ENCODE data around the gene CAV1.
A peak's percentile ranks its signal among the peaks of the same experiment; 100 is the strongest.
"Not testable (repeated sequence)": the region's sequence is repeated elsewhere in the genome, so short reads cannot be mapped to it uniquely, and the experiment has no call there.

Gene CAV1, protein sequence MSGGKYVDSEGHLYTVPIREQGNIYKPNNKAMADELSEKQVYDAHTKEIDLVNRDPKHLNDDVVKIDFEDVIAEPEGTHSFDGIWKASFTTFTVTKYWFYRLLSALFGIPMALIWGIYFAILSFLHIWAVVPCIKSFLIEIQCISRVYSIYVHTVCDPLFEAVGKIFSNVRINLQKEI

DNA sequence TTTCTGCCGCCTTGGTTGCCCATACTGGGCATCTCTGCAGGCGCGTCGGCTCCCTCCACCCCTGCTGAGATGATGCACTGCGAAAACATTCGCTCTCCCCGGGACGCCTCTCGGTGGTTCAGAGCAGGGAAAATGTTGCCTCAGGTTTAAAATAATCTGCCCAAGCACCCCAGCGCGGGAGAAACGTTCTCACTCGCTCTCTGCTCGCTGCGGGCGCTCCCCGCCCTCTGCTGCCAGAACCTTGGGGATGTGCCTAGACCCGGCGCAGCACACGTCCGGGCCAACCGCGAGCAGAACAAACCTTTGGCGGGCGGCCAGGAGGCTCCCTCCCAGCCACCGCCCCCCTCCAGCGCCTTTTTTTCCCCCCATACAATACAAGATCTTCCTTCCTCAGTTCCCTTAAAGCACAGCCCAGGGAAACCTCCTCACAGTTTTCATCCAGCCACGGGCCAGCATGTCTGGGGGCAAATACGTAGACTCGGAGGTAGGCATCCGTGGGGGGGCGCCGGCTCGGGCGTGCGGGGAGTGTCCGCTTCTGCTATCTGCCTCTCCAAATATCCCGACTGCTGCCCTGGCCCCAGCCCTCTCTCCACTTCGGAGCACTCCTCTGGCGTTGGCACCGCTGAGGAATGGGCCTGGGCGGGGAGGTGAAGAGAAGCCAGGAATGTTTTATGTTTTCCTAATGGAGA, at the start of gene CAV1:
CAV1 (plus strand) TSS at position 428 of the 689 bp plus-strand sequence; CDS start at position 455, 27 bp downstream.
- TF ChIP-seq, protein P1, sequence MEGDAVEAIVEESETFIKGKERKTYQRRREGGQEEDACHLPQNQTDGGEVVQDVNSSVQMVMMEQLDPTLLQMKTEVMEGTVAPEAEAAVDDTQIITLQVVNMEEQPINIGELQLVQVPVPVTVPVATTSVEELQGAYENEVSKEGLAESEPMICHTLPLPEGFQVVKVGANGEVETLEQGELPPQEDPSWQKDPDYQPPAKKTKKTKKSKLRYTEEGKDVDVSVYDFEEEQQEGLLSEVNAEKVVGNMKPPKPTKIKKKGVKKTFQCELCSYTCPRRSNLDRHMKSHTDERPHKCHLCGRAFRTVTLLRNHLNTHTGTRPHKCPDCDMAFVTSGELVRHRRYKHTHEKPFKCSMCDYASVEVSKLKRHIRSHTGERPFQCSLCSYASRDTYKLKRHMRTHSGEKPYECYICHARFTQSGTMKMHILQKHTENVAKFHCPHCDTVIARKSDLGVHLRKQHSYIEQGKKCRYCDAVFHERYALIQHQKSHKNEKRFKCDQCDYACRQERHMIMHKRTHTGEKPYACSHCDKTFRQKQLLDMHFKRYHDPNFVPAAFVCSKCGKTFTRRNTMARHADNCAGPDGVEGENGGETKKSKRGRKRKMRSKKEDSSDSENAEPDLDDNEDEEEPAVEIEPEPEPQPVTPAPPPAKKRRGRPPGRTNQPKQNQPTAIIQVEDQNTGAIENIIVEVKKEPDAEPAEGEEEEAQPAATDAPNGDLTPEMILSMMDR (IDR thresholded peaks at IDR 0.05; ENCODE audit: low read depth, low read length) = peak; percentile 27
- peak; percentile 95 to 96 for DNase-seq (ENCODE audit: low read depth in 2 of 2)

DNA sequence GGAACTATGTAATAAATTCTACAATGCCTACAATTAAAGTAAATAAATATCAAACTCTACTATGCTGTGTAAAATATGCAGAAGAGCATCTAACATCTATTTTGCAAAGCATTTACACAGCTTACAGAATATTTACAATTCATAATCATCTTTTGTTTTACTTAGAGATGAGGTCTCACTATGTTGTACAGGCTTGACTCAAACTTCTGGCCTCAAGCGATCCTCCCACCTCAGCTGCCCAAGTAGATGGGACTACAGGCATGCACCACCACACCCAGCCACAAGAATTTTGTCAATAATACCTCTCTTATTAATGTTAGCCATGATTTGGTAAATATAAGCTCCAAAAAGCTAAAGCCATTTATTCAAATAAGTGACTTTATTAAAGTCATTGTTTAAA, 47.2 kb upstream of the CAV1 start:
- H3K4me3 ChIP-seq (replicated peaks in 1 of 2; ENCODE audit: low read depth in 2 of 2, low read length in 2 of 2) = no peak overlapping the region
- no peak for DNase-seq (ENCODE audit: low read depth in 2 of 2)
- TF ChIP-seq, protein P1 (IDR thresholded peaks at IDR 0.05; ENCODE audit: low read depth, low read length) = no peak

More for the DNA sequence above, at the start of gene CAV1:
- H3K4me3 ChIP-seq (replicated peaks in 1 of 2; ENCODE audit: low read depth in 2 of 2, low read length in 2 of 2) = peak within 1 kb of the TSS; percentile 86 to 91

DNA sequence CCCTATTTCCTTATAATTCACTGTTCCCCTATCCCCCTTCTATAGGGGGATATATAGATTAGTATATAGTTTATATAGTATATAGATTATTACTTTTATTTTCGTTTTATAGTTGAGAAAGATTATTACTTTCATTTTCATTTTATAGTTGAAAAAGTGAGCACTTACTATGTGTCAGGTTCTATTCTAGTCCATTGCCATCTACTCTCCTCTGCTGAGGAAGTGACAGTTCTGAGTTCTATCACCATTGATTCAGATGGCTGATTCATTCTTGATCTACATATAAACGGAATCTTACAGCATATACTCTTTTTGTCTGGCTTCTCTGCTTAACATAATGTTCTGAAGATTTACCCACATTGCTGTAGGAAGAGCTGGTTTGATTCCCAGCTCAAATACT, 46.0 kb upstream of the CAV1 start:
- H3K4me3 ChIP-seq (replicated peaks in 1 of 2; ENCODE audit: low read depth in 2 of 2, low read length in 2 of 2) = no peak overlapping the region
- DNase-seq (ENCODE audit: low read depth in 2 of 2) = no peak
- TF ChIP-seq, protein P1 (IDR thresholded peaks at IDR 0.05; ENCODE audit: low read depth, low read length) = no peak

DNA sequence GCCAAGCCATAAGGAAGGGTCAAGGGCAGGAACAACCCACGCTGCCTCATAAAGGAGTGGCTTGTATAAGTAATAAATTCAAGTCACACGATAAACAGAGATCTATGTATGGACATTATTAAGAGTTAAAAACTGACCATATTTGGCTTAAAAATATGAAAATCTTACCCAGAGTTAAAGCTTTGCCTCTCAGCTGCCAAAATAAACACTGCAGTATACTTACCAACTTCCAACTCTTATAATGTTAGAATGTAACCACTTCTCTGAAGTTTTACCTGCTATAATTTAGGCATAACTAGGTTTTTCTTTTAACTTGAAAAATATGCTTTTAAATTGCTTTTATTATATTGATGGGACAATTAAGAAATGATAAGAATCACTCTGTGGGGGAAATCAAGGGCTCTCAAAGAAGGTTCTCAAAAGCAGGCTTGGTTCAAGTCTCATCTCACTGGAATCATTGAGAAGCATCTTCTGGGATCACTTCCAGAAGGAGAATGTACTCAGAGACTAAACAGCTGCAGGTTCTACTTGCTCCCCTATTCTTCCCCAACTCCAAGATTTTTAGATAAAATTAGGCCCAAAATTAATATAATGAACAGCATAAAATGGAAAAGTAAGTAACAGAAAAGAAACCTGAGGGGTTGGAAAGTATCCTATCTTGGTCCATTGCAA, 41.4 kb upstream of the CAV1 start:
- H3K4me3 ChIP-seq (replicated peaks in 1 of 2; ENCODE audit: low read depth in 2 of 2, low read length in 2 of 2) = no peak overlapping the region
- TF ChIP-seq, protein P1 (IDR thresholded peaks at IDR 0.05; ENCODE audit: low read depth, low read length) = no peak
- no peak for DNase-seq (ENCODE audit: low read depth in 2 of 2)

DNA sequence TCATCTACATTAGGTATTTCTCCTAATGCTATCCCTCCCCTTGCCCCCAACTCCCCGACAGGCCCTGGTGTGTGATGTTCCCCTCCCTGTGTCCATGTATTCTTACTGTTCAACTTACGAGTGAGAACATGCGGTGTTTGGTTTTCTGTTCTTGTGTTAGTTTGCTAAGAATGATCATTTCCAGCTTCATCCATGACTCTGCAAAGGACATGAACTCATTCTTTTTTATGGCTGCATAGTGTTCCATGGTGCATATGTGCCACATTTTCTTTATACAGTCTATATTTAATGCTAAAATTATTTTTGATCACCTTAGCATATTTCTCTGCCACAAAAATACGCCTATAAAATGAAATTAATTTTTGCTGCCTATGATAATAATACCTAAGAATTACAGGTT, 40.4 kb upstream of the CAV1 start:
- H3K4me3 ChIP-seq (replicated peaks in 1 of 2; ENCODE audit: low read depth in 2 of 2, low read length in 2 of 2) = not testable (repeated sequence)

DNA sequence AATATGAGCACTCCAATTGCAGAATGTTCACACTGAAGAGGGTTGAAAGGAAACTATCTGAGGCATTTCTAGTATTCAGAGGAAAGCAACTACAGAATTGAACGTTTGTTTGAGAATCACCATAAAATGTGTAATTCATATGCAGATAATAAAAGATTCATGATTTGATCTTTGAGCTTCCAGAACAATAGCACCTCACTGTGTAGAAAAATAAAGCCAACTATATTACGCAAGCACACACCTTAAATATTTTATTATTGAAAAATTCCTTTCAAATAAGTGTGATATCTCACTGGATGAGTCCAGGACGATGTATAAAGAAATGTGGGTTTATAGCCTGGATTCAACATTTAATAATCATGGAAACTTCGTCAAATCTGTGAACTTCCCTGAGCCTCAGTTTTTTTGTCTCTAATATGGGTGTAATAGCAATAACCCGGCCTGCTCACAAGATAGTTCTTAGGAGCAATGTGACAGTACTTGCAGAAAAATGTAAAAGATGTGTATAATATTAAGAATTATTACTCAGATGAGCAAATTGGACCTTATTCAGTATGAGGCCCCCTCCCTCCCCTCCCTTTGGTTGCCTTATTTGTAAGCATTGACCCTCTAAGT, 36.8 kb upstream of the CAV1 start:
- TF ChIP-seq, protein P1 (IDR thresholded peaks at IDR 0.05; ENCODE audit: low read depth, low read length) = no peak

More for the DNA sequence above, 40.4 kb upstream of the CAV1 start:
- DNase-seq (ENCODE audit: low read depth in 2 of 2) = not testable (repeated sequence)

DNA sequence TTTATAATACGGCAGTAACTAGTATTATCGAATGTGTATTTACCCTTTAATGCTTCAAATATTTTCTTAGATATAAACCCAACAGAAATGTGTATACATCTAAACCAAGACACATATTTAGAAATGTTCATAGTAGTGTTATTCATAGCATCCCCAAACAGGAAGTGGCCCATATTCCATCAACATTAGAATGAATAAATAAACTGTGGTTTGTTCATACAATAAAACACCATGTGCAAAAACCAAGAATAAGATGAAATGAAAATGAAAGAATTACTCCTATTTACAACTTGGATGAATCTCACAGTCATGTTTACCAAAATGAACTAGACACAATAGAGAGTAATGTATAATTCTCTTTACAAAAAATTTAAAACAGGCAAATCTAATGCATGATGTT, 34.5 kb upstream of the CAV1 start:
- no peak for DNase-seq (ENCODE audit: low read depth in 2 of 2)
- no peak overlapping the region for H3K4me3 ChIP-seq (replicated peaks in 1 of 2; ENCODE audit: low read depth in 2 of 2, low read length in 2 of 2)
- TF ChIP-seq, protein P1 (IDR thresholded peaks at IDR 0.05; ENCODE audit: low read depth, low read length) = no peak

More for the DNA sequence above, 36.8 kb upstream of the CAV1 start:
- H3K4me3 ChIP-seq (replicated peaks in 1 of 2; ENCODE audit: low read depth in 2 of 2, low read length in 2 of 2) = no peak overlapping the region
- no peak for DNase-seq (ENCODE audit: low read depth in 2 of 2)
